Adipose tissue (tissue), 3 donors: ENCODE data around the gene PIGV. TPM values are rescaled to one million over a fixed set of nuclear protein-coding genes. Genes with fewer than 3 reads are reported as not detected.

Experiments
- polyA plus RNA-seq, 3 donors: library from polyadenylated mRNA; stranded (reverse); fragments of 200-250 nt; gene quantifications; one replicate each; pipeline ENCODE4 v1.2.3, GENCODE V29; 2013
- donor health status: healthy with polysubstance abuse.
- donor health status: Bipolar disorder and iron deficiency.
- donor health status: healthy.

Gene PIGV
- polyA plus RNA-seq, 3 donors: 6.7 to 9.5 (median 8.4) TPM

Other genes starting within 250 kb of the PIGV start
- 10 to 100 TPM; 12.2 to 22.8 (median 18.1) TPM for gene ARID1A, start 91.9 kb upstream of the PIGV start, polyA plus RNA-seq
- gene ZDHHC18, start 38.7 kb downstream of the PIGV start, polyA plus RNA-seq: 10 to 100 TPM in 2 of 3 donors, 1 to 10 TPM in 1; 6.1 to 28.4 (median 17.1) TPM
- 1 to 10 TPM in 1 of 3 donors, under 1 TPM in 2; 0.44 to 9.4 (median 0.79) TPM for gene SFN, start 75.2 kb downstream of the PIGV start, polyA plus RNA-seq
- 10 to 100 TPM in 1 of 3 donors, 1 to 10 TPM in 2; 6.5 to 15.6 (median 8.3) TPM for gene GPN2, start 102.3 kb downstream of the PIGV start, polyA plus RNA-seq
- gene GPATCH3, start 112.5 kb downstream of the PIGV start, polyA plus RNA-seq: 10 to 100 TPM in 1 of 3 donors, 1 to 10 TPM in 2; 6.3 to 16.5 (median 9.4) TPM
- gene NR0B2, start 126.0 kb downstream of the PIGV start, polyA plus RNA-seq: 10 to 100 TPM in 1 of 3 donors, 1 to 10 TPM in 1, not detected in 1; 4.0 to 16.3 TPM
- gene NUDC, start 133.8 kb downstream of the PIGV start, polyA plus RNA-seq: 10 to 100 TPM; 36.1 to 49.8 (median 45.1) TPM
- 10 to 100 TPM in 1 of 3 donors, under 1 TPM in 1, not detected in 1; 0.94 to 10.6 TPM for gene KDF1, start 172.5 kb downstream of the PIGV start, polyA plus RNA-seq
- 10 to 100 TPM in 2 of 3 donors, 1 to 10 TPM in 1; 9.1 to 10.4 (median 10.3) TPM for gene TRNP1, start 205.7 kb downstream of the PIGV start, polyA plus RNA-seq
- 1 to 10 TPM; 1.8 to 3.1 (median 2.9) TPM for gene TENT5B, start 224.9 kb downstream of the PIGV start, polyA plus RNA-seq